ENCODE results near the gene FBLN5. TPM values are rescaled to one million over a fixed set of nuclear protein-coding genes. Genes with fewer than 3 reads are reported as not detected.
"Not testable (repeated sequence)": the region's sequence is repeated elsewhere in the genome, so short reads cannot be mapped to it uniquely, and the experiment has no call there.

The FBLN5 gene
- total and polyA plus RNA-seq, 8 donors: 11.5 to 34.3 (median 22.0) TPM

- Histone ChIP-seq H3K4me1 (peaks cover 55 to 74% (median 62%) of the 10 kb centered on the region in 3 donors), H3K27me3 (no peaks in the 10 kb centered on the region), H3K27ac (peak overlapping the region; percentile 85 to 92 (median 88)), H3K9me3 (no peaks in the 10 kb centered on the region), H3K4me3 (no peak overlapping the region), H3K36me3 (no peaks in the 10 kb centered on the region)
- DNase-seq (peak in 2 of 6 donors; percentile 60 to 62), FAIRE-seq (no peak), ATAC-seq (peak in 3 of 4 donors; percentile 1 to 9 (median 6))
- WGBS, 2 donors: 44 to 53% methylated on average over 15 of the region's 15 CpGs
- no peak for TF ChIP-seq CTCF (IDR thresholded peaks at IDR 0.05)
- intact Hi-C loops (cut with DNase I): no loop called here
Observed at GRCh38 chr14:91873471-91874415, 73.8 kb downstream of the FBLN5 start.

GRCh38 chr14:91872517-91873470, 74.7 kb downstream of the FBLN5 start:
- TF ChIP-seq CTCF (IDR thresholded peaks at IDR 0.05): no peak
- FAIRE-seq: peak; percentile 45
- ATAC-seq: peak; percentile 75 to 84 (median 78)
- 37% methylated on average over 15 of the region's 15 CpGs for WGBS, 2 donors
- Histone ChIP-seq H3K36me3 (no peaks in the 10 kb centered on the region), H3K9me3 (no peaks in the 10 kb centered on the region), H3K27me3 (no peaks in the 10 kb centered on the region), H3K27ac (peak overlapping the region; percentile 85 to 92 (median 88)), H3K4me1 (peaks cover 55 to 74% (median 63%) of the 10 kb centered on the region in 3 donors), H3K4me3 (peak overlapping the region in 1 of 4 donors; percentile 11)
- DNase-seq: peak; percentile 85 to 96 (median 90)
- intact Hi-C loops (cut with DNase I): no loop called here

- no peaks in the 10 kb centered on the region for H3K9me3 ChIP-seq
- TF ChIP-seq CTCF (IDR thresholded peaks at IDR 0.05): no peak
- H3K27ac ChIP-seq: peak overlapping the region; percentile 85 to 92 (median 88)
- FAIRE-seq (no peak), DNase-seq (peak in 4 of 6 donors; percentile 78 to 88 (median 80)), ATAC-seq (peak; percentile 54 to 76 (median 63))
- intact Hi-C loops (cut with DNase I): no loop called here
- peak overlapping the region in 1 of 4 donors; percentile 11 for H3K4me3 ChIP-seq
- no peaks in the 10 kb centered on the region for H3K36me3 ChIP-seq
- 10 to 13% methylated on average over 3 of the region's 3 CpGs for WGBS, 2 donors
- peaks cover 55 to 74% (median 63%) of the 10 kb centered on the region in 3 donors for H3K4me1 ChIP-seq
- H3K27me3 ChIP-seq: no peaks in the 10 kb centered on the region
Observed at GRCh38 chr14:91872011-91872501, 75.4 kb downstream of the FBLN5 start.

GRCh38 chr14:91871401-91871800, 76.1 kb downstream of the FBLN5 start:
- peak overlapping the region; percentile 85 to 92 (median 88) for H3K27ac ChIP-seq
- intact Hi-C loops (cut with DNase I); ATAC-seq; DNase-seq; H3K36me3 ChIP-seq; FAIRE-seq; H3K9me3 ChIP-seq; H3K27me3 ChIP-seq; H3K4me3 ChIP-seq: not testable (repeated sequence)
- WGBS, 2 donors: 76 to 88% methylated on average over 4 of the region's 4 CpGs
- peaks cover 55 to 73% (median 63%) of the 10 kb centered on the region in 3 donors for H3K4me1 ChIP-seq

- Histone ChIP-seq H3K4me1 (peaks cover 55 to 67% (median 63%) of the 10 kb centered on the region in 3 donors), H3K27ac (peak overlapping the region in 2 of 4 donors; percentile 85 to 92), H3K36me3 (no peaks in the 10 kb centered on the region), H3K27me3 (no peaks in the 10 kb centered on the region), H3K4me3 (no peak overlapping the region), H3K9me3 (no peaks in the 10 kb centered on the region)
- WGBS, 2 donors: 58 to 65% methylated on average over 2 of the region's 2 CpGs
- TF ChIP-seq CTCF (IDR thresholded peaks at IDR 0.05): no peak
- intact Hi-C loops (cut with DNase I): no loop called here
- FAIRE-seq (no peak), DNase-seq (no peak), ATAC-seq (no peak)
Observed at GRCh38 chr14:91870890-91871289, 76.6 kb downstream of the FBLN5 start.
